Measurements from ENCODE around the gene TAF11.
"Not testable (repeated sequence)": the region's sequence is repeated elsewhere in the genome, so short reads cannot be mapped to it uniquely, and the experiment has no call there.

The TAF11 gene, protein sequence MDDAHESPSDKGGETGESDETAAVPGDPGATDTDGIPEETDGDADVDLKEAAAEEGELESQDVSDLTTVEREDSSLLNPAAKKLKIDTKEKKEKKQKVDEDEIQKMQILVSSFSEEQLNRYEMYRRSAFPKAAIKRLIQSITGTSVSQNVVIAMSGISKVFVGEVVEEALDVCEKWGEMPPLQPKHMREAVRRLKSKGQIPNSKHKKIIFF

DNA sequence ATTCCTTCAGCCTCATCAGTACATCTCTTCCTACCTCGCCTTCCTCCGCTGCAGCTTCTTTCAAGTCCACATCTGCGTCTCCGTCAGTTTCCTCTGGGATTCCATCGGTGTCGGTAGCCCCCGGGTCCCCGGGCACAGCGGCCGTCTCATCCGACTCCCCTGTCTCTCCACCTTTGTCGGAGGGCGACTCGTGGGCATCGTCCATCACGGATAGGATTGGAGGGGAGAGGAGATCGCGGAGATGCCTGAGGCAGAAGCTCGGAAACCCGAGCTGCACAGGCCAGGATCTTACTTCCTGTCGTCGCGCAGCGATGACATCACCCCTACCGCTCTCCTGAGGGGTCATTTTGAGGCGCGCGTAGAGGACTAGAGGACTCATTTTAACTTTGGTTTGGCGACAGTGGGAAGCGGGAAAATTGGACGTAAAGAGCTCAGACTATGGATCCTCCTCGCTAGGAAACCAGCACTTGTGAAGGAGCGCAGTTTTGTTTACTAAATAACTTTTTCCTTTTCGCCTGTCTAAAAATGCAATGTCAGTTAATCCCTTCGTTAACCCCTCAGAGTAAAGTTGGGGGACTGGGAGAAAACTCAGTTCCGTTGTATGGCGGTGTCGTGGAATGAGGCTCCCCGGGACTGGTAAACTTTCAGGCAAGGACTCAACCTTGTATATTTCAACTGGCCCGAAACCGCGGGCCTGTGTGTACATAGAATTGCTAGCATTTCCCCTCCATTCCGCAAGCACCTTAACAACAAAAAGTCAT lies at the start of gene TAF11:
TAF11 (minus strand) TSS at position 290 of the 761 bp plus-strand sequence; CDS start at position 205, 85 bp downstream.
- DNase-seq = peak; percentile 94

DNA sequence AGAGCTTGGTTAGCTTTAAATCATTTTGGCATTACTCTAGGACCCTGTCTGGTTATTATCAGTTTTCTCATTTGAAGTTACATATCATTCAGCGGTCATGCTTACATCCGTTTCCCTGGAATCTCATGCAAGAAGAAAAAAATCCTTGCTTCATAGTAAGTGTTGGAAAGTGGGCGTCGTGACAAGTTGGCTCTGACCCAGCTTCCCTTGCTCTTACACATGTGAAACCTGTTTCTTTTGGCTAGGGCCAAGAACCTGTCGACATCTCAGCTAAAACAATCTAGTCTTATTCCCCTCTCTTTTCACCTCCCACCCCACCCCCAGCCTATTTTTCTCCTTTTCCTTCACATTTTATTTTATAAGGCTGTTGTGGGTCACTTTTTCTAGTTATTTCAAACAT lies 46.7 kb upstream of the TAF11 start:
- no peak for DNase-seq

DNA sequence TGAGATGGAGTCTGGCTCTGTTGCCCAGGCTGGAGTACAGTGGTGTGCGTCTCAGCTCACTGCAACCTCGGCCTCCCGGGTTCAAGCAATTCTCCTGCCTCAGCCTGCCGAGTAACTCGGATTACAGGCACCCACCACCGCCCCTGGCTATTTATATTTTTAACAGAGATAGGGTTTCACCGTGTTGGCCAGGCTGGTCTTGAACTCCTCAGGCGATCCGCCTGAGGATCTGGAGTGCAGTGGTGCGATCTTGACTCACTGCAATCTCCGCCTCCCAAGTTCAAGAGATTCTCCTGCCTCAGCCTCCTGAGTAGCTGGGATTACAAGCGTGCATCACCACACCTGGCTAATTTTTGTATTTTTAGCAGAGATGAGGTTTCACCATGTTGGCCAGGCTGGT lies 44.4 kb upstream of the TAF11 start:
- DNase-seq = not testable (repeated sequence)

DNA sequence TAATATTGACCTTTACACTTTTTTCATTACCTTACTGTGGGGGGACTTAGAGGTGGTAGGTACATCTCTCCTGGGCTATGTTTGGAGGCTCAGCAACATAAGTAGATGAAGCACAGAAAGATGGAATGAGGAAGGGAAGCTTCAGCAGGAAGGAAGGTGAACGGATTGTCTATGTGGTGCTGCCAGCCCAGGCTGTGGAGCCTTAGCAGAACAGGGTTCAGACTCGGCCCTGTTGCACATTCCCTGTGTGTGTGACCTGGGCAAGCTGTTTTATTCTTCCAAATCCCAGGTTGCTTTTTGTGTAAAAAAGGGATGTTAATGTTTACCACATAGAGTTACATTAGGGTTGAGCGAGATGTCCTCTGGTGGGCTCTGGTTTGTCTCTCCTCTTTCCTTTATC lies 42.4 kb upstream of the TAF11 start:
- no peak for DNase-seq

DNA sequence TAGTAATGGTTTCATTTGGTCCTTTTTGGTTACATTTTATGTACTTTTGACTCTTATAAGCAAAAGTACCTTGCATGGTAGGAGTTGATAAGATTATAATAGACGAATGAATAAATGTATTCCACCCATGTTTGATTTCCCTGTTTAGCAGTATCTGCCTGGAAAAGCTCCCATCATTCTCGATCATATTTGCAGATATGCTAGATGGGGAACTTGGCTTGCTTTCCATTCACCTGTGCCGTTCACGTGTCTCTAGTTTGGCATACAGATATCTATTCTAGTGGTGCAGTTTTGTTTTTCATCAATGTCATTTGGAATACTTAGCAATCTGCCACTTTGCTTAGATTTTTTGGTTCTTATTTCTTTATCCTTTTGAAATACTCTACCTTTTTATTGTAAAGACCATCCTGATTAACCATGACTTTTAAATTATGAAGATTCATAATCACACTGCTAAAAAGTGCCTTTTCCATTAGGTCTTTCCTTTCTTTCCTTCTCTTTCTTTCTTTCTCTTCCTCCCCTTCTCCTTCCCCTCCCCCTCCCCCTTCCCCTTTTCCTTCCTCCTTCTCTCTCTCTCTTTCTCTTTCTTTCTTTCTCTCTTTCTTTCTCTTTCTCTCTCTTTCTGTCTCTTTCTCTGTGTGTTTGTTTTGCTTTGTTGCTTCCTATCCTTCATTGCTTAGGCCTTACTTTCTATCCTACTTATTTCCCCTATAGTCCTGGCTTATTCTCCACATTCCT lies 41.6 kb upstream of the TAF11 start:
- DNase-seq = no peak

DNA sequence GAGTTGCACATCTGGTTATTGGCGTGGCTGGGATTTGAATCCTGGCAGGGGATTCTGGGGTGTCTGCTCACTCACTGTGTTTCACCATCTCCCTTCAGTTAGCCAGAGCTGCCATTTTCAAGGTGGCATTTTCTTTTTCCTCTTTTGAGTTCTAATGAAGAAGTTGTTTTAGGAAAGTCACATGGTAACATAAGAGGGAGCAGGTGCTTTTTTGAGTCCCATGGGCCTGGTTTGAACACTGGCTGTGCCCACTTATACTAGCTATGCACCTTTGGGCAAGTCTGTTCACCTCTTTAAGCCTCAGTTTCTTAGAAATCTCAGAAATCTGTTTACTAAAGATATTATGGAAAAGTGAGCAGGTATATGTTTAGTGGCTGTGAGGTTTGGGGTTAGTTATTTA lies 40.9 kb upstream of the TAF11 start:
- no peak for DNase-seq

DNA sequence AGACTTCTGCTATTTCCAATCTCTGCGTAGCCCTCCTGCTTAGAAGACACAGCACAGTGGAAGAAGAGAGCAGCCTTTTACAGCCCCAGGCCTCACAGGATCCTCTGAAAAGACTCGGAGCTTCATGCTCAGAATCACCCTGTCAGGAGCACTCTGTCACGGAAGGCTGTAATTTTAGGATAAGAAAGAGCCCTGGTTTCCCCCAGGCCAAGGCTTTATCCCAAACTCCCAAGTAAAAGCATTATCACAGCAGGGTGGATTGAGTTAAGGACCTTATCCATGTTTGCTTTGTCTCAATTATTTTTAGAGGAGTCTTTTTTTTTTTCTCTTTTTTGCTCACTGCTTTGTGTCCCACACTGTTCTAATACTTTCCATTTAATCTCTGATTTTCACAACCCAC lies 40.4 kb upstream of the TAF11 start:
- no peak for DNase-seq

DNA sequence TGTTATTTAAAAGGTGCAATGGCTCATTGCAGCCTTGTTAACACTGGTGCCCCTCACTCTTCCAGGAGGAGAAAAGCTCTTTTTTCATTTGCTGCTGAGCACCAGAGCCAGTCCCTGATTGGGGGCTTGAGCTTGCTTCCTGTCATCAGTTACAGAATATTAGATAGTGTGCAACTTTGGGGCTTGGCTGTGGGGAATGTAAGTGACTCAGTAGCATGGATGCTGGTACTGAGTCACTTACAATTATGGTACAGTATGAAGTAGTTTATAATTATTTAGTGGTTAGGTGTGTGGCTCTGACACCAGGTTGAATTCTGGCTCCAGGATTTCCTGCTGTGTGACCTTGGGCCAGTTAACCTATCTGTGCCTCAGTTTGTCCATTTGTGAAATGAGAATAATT lies 38.8 kb upstream of the TAF11 start:
- no peak for DNase-seq

DNA sequence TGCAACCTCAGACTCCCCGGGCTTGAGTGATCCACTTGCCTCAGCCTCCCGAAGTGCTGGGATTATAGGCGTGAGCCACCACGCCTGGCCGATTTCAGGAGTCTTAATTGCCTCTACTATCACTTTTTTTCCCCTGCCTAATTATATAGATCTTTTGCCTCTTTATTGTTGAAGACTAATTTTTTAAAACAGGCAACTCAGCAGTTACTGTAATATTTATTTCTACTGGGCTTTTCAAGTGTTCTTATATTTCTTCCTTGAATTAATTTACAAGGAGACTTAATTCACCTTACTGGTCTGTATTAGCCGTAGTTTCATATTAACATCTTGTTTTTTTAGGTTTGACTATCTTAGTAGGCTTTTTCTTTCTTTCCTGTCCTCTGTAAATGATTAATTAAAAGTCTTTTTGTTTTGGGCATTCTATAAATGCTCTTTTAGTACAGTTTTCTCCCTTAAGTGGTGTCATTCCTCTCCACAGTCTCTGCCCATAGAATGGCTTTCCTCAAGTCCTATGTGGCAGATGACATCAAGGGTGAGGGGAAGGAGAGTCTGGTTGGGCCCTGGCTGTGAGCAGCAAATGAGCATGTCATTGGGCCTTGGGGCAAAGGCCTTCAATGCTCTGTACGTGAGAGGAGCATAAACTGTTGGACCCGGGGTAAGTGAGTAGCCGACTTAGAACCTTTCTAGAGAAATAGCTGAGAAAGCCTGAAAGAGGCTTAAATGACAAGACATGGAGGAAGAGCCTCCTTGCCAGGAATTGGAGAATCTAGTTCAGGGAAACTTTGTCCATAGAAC lies 37.2 kb upstream of the TAF11 start:
- DNase-seq = no peak

DNA sequence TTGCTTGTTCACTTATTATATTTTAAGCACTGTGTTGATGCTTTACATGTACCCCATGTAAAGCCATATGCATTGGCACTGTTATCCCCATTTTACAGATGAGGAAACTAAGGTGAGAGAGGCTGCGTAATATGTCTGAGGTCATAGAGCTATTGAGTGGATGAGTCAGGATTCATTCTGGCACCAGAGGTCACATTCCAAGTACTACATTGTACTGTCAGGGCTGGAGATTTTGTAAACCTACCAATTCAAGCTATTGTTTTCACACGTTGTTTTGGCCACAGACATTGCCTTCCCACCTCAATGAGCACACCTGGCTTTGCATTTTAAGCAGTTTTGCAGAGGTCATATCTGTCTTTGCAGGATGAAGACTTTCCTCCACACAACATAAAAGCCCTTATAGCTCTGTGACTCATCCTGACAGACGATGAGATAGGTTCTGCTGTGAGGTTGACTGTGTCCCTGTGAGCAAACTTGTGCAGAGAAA lies 34.4 kb upstream of the TAF11 start:
- DNase-seq = no peak

DNA sequence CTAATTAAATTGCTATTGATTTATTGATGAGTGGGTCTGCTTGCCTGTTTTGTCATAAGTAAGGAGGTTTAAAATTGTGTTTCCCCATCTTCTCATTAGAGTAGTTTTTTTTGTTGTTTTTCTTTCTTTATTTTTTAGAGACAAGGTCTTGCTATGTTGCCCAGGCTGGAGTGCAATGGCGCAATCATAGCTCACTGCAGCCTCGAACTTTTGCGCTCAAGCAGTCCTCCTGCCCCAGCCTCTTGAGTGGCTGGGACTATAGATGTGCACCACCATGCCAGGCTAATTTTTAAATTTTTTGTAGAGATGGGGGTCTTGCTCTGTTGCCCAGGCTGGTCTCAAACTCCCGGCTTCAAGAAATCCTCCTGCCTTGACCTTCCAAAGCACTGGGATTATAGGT lies 32.3 kb upstream of the TAF11 start:
- no peak for DNase-seq

DNA sequence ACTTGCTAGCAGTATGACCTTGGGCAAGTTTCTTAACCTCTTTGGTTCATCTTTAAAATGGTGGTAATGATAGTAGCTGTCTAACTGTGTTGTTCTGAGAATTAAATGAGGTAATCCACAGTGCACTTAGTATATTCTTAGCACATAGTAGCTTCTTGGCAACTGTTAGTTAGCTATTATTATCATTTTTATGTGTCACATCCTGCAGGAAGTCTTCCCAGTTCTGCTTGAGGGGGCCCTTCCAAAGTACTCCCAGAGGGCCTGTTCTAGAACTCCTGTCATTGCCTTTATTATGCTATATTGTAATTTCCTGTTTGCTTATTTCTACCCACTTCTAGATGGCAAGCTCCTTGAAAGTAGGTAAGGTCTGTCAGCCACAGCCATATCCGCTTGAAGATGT lies 31.8 kb upstream of the TAF11 start:
- no peak for DNase-seq

DNA sequence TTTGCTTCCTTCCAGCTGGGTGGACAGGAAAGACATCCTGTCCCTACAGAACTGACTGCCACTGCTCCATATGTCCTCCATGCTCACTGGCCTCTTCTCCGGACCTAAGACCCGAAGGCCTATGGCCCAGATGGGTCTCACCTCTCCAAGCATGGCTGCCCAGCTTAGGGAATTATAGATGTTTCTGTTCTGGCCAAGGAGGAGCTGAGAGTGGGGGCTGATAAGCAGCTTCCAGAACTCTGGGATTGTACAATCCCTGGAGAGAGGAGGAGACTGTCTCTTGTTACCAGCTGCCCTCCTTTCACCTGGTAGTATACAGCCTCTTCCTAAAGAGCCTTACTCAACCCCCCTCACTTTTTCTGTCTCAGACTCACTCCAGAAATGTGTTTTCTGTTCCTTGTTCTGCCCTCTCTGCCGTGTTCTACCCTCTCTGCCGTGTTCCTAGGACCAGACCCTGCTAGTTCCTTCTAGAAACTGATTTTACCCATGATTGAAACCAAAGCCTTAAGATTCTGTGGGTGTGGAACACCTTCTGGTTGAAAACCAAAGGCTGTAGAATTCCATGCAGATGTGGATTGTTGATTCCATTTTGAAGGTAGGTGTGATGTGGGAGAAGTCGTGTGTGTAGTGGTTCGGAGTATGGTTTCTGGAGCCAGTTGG lies 29.9 kb upstream of the TAF11 start:
- no peak for DNase-seq

DNA sequence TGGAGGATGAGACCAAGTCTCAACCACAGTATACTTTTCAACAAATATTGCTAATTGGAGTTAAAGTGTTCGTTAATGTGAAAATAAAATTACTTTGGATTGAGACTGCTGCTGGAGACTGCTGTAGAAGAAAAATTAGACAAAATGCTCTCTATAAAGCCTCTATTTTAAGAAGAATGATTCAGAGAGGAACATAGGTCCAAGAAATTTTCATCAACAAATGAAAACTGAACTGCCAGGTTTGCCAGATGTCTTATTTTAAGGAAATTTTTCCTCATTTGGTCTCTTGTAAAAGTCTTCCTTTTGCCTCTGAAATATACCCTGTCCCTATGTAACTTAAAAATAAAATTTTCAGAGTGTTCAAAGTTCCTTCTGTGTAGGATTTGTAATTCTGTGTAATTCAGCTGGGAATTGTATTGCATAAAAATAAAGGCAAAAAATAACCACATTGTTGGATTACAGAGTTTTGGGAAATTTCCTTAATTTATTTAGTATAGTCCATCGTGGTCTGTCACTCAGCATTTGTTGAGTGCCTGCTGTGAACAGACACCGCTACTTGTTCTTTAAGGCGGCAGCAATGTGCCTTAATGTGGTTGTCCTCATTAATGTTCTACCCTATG lies 28.6 kb upstream of the TAF11 start:
- no peak for DNase-seq

DNA sequence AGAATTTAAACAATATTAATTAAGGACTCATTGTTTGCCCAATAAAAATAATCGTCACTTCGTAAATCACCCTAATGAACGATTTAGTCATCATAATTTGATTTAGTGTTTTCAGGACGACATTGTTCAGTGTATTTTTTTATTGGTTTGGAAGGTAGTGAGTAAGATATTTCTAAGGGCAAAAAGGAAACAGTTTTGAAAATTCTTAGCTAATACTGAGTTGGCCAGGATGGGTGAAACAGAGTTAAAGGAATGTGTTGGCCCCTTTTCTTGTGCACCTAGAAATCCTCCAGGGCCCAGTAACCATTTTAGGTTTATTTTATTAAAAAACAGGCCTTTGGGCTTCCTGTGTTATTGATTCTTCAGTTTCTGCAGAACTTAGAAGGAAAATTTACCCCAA lies 26.5 kb upstream of the TAF11 start:
- no peak for DNase-seq

DNA sequence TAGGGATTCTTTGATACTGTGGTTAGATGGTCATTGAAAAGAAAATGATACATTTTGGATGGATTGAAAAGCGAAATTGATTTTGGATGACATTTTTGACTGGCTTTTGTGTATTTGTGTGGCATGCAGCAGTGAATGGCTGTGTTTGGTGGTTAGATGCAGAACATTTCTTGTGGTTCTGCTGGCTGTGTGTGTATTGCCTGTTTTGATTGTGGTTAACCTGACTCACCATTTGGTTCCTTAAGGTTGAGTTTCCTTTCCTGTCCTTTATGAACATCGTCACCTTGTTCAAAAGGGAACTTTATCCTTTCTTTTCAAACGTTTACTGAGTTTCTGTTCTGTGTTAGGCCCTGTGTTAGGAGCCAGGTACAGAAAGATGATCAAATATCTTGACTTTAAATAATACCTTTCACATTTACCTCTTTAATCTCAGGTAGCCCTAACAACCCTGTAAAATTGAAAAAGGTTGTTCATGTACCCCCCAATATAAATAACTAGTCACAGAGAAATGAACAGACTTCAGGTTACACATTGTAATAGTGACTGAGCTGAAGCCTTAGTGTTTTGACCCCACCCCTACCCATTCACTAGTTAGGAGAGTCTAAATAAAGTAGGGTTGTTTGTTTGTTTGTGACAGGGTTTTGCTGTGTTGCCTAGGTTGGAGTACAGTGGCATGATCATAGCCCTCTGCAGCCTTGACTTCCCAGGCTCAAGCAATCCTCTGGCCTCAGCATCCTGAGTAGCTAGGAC lies 25.0 kb upstream of the TAF11 start:
- peak; percentile 47 for DNase-seq

DNA sequence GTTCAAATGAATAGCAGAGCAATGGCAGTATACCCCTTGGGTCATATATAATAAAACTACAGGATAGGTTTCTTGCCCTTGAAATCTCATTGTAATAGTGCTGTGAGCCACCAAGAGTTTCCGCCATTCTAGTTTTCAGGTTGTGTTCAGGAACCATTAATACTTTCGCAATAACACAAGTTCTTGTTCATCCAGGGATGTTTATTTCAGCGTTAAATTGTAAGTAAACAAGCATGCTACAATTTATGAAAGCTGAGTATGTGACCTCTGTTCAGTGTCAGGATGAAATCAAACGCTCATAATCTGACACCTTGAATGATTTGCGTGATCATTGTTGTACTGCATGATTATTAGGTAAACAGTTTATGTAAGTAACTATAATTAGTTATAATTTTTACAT lies 24.0 kb upstream of the TAF11 start:
- DNase-seq = no peak

DNA sequence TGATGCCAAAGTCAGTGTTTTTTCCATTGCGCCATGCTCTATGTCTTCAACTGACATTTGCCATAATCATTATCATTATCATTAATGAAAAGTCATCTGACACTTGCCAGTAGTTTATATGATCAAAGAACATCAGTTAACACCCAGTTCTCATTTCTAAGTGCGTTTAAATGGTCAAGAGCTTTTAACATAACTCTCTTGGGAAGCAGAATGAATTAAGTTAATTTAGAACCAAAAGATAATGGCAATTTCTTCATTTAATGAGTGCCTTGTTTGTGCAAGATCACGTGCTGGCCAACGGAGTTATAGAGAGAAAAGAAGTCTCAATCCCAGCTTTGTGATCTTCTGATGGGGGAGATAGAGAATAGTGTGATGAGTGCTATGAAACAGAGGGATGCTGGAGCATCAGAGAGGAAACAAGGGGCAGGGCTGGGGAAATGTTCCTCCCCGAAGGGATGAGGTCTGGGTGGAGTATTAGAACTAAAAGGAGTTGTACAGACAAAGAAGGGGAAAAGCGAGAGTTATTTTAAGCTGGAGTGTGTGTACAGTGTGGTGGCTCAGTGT lies 21.6 kb upstream of the TAF11 start:
- DNase-seq = no peak

DNA sequence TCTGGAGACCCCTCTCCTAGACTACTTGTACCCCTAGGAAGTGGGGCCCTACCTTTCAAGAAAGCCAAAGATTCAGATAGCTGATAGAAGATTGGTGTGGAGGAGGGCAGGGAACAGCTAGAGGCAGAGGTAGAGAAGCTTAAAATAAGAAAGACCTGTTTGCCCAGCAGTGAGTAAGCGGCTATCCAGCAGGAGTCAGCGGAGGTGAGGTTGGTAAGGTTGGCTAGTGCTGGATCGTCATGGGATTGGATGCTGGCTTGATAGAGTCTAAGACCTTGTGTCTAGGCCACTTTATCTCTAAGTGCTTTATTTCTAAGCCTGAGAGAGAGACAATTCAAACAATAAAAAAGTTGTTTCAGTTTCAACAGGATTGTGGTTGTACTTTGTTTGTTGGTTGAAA lies 20.4 kb upstream of the TAF11 start:
- DNase-seq = no peak

DNA sequence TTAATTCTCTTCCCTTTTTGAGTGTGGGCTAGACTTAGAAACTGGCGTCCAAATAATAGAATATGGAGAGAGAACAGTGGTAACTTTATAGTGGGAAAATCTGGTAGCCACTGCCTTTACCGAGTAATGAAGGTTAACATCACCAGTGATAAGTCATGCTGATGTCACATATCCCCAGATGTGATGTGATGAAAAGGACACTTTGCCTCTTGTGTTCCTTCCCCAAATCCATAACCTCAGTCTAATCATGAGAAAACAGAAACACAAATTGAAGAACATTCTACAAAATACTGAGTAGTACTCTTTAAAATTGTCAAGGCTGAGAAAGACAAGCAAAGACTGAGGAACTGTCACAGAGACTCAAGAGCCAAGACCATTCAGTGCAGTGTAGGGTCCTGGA lies 19.0 kb upstream of the TAF11 start:
- no peak for DNase-seq
